Stimulated activated naive CD4-positive, alpha-beta T cell (primary cell): ENCODE results near the gene PRR5L.
A peak's percentile ranks its signal among the peaks of the same experiment; 100 is the strongest.

ENCODE experiments used
- DNase-seq, 6 experiments: peaks; one replicate each; lab custom pipeline; 2025; lab: John Stamatoyannopoulos, UW

The PRR5L gene

GRCh38 chr11:36376888-36377758, 81.0 kb downstream of the PRR5L start:
- peak in 1 of 6 experiments; percentile 4 for DNase-seq

GRCh38 chr11:36377759-36378564, 81.9 kb downstream of the PRR5L start:
- no peak for DNase-seq

GRCh38 chr11:36379653-36380052, 83.6 kb downstream of the PRR5L start:
- no peak for DNase-seq

- DNase-seq: no peak
These were observed 84.4 kb downstream of the PRR5L start for GRCh38 chr11:36380296-36381014.

GRCh38 chr11:36381015-36381360, 84.9 kb downstream of the PRR5L start:
- DNase-seq: no peak

GRCh38 chr11:36383195-36383594, 87.1 kb downstream of the PRR5L start:
- DNase-seq: no peak

- no peak for DNase-seq
These were observed 89.3 kb downstream of the PRR5L start for GRCh38 chr11:36385121-36385970.

- no peak for DNase-seq
These were observed 90.3 kb downstream of the PRR5L start for GRCh38 chr11:36386411-36386810.

- no peak for DNase-seq
These were observed 92.0 kb downstream of the PRR5L start for GRCh38 chr11:36388071-36388470.

GRCh38 chr11:36388951-36389350, 92.9 kb downstream of the PRR5L start:
- no peak for DNase-seq

- DNase-seq: no peak
These were observed 93.7 kb downstream of the PRR5L start for GRCh38 chr11:36389811-36390210.

GRCh38 chr11:36390963-36391471, 94.9 kb downstream of the PRR5L start:
- DNase-seq: no peak

GRCh38 chr11:36392196-36392595, 96.1 kb downstream of the PRR5L start:
- DNase-seq: no peak

- DNase-seq: no peak
These were observed 98.0 kb downstream of the PRR5L start for GRCh38 chr11:36394056-36394455.

GRCh38 chr11:36394926-36395325, 98.8 kb downstream of the PRR5L start:
- no peak for DNase-seq

GRCh38 chr11:36395978-36396736, 100.1 kb downstream of the PRR5L start:
- DNase-seq: no peak

- DNase-seq: no peak
These were observed 102.3 kb downstream of the PRR5L start for GRCh38 chr11:36398231-36398953.

GRCh38 chr11:36399236-36399635, 103.1 kb downstream of the PRR5L start:
- no peak for DNase-seq

- no peak for DNase-seq
These were observed 103.7 kb downstream of the PRR5L start for GRCh38 chr11:36399745-36400144.
